ENCODE results near the gene CMTM7. TPM values are rescaled to one million over a fixed set of nuclear protein-coding genes. Genes with fewer than 3 reads are reported as not detected.
A peak's percentile ranks its signal among the peaks of the same experiment; 100 is the strongest.

CMTM7 gene
- polyA plus RNA-seq, 1 of the 3 experiments (the other 2 are of a cell fraction) = 50.1 TPM

GRCh38 chr3:32420126-32421038 lies 28.7 kb downstream of the CMTM7 start (continued):
- TF ChIP-seq, protein P1, sequence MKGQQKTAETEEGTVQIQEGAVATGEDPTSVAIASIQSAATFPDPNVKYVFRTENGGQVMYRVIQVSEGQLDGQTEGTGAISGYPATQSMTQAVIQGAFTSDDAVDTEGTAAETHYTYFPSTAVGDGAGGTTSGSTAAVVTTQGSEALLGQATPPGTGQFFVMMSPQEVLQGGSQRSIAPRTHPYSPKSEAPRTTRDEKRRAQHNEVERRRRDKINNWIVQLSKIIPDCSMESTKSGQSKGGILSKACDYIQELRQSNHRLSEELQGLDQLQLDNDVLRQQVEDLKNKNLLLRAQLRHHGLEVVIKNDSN (IDR thresholded peaks at IDR 0.05; ENCODE audit: borderline replicate concordance, low read depth) = no peak
- TF ChIP-seq EZH2phosphoT487 (IDR thresholded peaks at IDR 0.05; ENCODE audit: borderline replicate concordance, low read depth) (no peak), GATA2 (CRISPR knock-in tag; IDR thresholded peaks at IDR 0.05) (no peak), YY1 (IDR thresholded peaks at IDR 0.05; ENCODE audit: low read depth) (no peak), PBX3 (IDR thresholded peaks at IDR 0.05) (peak; percentile 46), MXI1 (IDR thresholded peaks at IDR 0.05; ENCODE audit: low read depth, low read length) (no peak), POLR2AphosphoS5 (IDR thresholded peaks at IDR 0.05; ENCODE audit: low read depth, low read length) (peak; percentile 17; the same call in 1 of the 2 replicates), CHD2 (IDR thresholded peaks at IDR 0.05; ENCODE audit: low read length, partially characterized antibody) (no peak), FOXM1 (IDR thresholded peaks at IDR 0.05; ENCODE audit: low read depth) (peak; percentile 39; the same call in 1 of the 2 replicates), IRF3 (IDR thresholded peaks at IDR 0.05; ENCODE audit: low read depth, low read length) (no peak), JUND (IDR thresholded peaks at IDR 0.05) (peak; percentile 89)
- TF ChIP-seq, protein P2, sequence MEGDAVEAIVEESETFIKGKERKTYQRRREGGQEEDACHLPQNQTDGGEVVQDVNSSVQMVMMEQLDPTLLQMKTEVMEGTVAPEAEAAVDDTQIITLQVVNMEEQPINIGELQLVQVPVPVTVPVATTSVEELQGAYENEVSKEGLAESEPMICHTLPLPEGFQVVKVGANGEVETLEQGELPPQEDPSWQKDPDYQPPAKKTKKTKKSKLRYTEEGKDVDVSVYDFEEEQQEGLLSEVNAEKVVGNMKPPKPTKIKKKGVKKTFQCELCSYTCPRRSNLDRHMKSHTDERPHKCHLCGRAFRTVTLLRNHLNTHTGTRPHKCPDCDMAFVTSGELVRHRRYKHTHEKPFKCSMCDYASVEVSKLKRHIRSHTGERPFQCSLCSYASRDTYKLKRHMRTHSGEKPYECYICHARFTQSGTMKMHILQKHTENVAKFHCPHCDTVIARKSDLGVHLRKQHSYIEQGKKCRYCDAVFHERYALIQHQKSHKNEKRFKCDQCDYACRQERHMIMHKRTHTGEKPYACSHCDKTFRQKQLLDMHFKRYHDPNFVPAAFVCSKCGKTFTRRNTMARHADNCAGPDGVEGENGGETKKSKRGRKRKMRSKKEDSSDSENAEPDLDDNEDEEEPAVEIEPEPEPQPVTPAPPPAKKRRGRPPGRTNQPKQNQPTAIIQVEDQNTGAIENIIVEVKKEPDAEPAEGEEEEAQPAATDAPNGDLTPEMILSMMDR (IDR thresholded peaks at IDR 0.05) = peak; percentile 37

GRCh38 chr3:32421185-32421584 lies 29.5 kb downstream of the CMTM7 start:
- no peaks in the 10 kb centered on the region for H3K9me3 ChIP-seq
- H4K20me1 ChIP-seq (ENCODE audit: insufficient read depth) = no peaks in the 10 kb centered on the region
- H3K4me1 ChIP-seq (ENCODE audit: control insufficient read depth in 1 of 2, insufficient read depth in 2 of 2, low read depth in 1 of 2, low read length in 1 of 2) = peaks cover 29 to 33% of the 10 kb centered on the region in 2 experiments
- 100% methylated on average over 3 of the region's 3 CpGs for WGBS (ENCODE audit: low lambda C conversion rate)
- peak overlapping the region; percentile 30; the same call in 1 of the 2 replicates for H3K9ac ChIP-seq
- DNase-seq = no peak
- peaks cover 19% of the 10 kb centered on the region for H3F3A ChIP-seq (replicated peaks; ENCODE audit: insufficient read depth)
- no peak overlapping the region for H2AFZ ChIP-seq (ENCODE audit: low read depth)
- peak overlapping the region; percentile 73 to 92 for H3K27ac ChIP-seq (ENCODE audit: low read depth in 2 of 2, low read length in 1 of 2)
- H3K4me3 ChIP-seq (ENCODE audit: low read depth in 2 of 2, low read length in 1 of 2) = no peak overlapping the region
- POLR2A ChIA-PET = no interaction called here
- TF ChIP-seq, protein P3, sequence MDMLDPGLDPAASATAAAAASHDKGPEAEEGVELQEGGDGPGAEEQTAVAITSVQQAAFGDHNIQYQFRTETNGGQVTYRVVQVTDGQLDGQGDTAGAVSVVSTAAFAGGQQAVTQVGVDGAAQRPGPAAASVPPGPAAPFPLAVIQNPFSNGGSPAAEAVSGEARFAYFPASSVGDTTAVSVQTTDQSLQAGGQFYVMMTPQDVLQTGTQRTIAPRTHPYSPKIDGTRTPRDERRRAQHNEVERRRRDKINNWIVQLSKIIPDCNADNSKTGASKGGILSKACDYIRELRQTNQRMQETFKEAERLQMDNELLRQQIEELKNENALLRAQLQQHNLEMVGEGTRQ (IDR thresholded peaks at IDR 0.05; ENCODE audit: borderline replicate concordance, low read depth, low read length) = no peak
- no peak for TF ChIP-seq GATA2 (CRISPR knock-in tag; IDR thresholded peaks at IDR 0.05)
- no peak for TF ChIP-seq FOXJ3 (CRISPR knock-in tag; IDR thresholded peaks at IDR 0.05)
- no peak for TF ChIP-seq EZH2phosphoT487 (IDR thresholded peaks at IDR 0.05; ENCODE audit: borderline replicate concordance, low read depth)
- TF ChIP-seq TCF12 (IDR thresholded peaks at IDR 0.05) = no peak
- TF ChIP-seq RXRA (IDR thresholded peaks at IDR 0.05; ENCODE audit: borderline replicate concordance, low read depth) = no peak
- CTCF ChIA-PET = interaction anchor here (1.6 to 1.8 kb wide), 2 partner anchors 45 to 52 kb away, joined by 3 to 5 read pairs; no protein-coding TSS in a partner anchor
- H3K9me2 ChIP-seq = no peaks in the 10 kb centered on the region
- no peaks in the 10 kb centered on the region for H3K36me3 ChIP-seq (replicated peaks in 1 of 2; ENCODE audit: control insufficient read depth in 1 of 2, insufficient read depth in 2 of 2, low read length in 1 of 2)
- H3K79me2 ChIP-seq (ENCODE audit: insufficient read depth) = peaks cover 42% of the 10 kb centered on the region; the same call in 1 of the 2 replicates
- H3K27me3 ChIP-seq (ENCODE audit: insufficient read depth) = no peaks in the 10 kb centered on the region
- peak overlapping the region; percentile 54; the same call in 1 of the 2 replicates for H3K4me2 ChIP-seq

Measured in SK-N-SH (cell line).